Osteocyte (in vitro differentiated cells): Measurements from ENCODE around the gene GEMIN7. TPM values are rescaled to one million over a fixed set of nuclear protein-coding genes. Genes with fewer than 3 reads are reported as not detected.
"Not testable (repeated sequence)": the region's sequence is repeated elsewhere in the genome, so short reads cannot be mapped to it uniquely, and the experiment has no call there.

Experiments
- DNase-seq: peaks from one replicate; pipeline ENCODE4 v3.0.0; 2021; ENCODE audit warnings: mixed read lengths; ENCODE audit not compliant: unreplicated experiment; ENCODE audit errors: extremely low spot score
- H3K27ac Mint-ChIP-seq: one replicate; pipeline ENCODE4 v1.8.0; 2021; ENCODE audit warnings: mild to moderate bottlenecking, mixed read lengths; ENCODE audit not compliant: unreplicated experiment
- H3K27me3 Mint-ChIP-seq: one replicate; pipeline ENCODE4 v1.8.0; 2021; ENCODE audit warnings: mixed read lengths; ENCODE audit not compliant: unreplicated experiment
- H3K36me3 Mint-ChIP-seq: one replicate; pipeline ENCODE4 v1.8.0; 2021; ENCODE audit warnings: mixed read lengths; ENCODE audit not compliant: unreplicated experiment
- H3K4me1 Mint-ChIP-seq: one replicate; pipeline ENCODE4 v1.8.0; 2021; ENCODE audit warnings: mixed read lengths; ENCODE audit not compliant: unreplicated experiment
- H3K4me3 Mint-ChIP-seq: one replicate; pipeline ENCODE4 v1.8.0; 2021; ENCODE audit warnings: mild to moderate bottlenecking, moderate library complexity, mixed read lengths; ENCODE audit not compliant: unreplicated experiment
- H3K9me3 Mint-ChIP-seq: one replicate; pipeline ENCODE4 v1.8.0; 2021; ENCODE audit warnings: mixed read lengths; ENCODE audit not compliant: unreplicated experiment
- CTCF ChIP-seq: fragments of 200-600 bp; sonication (generic); IDR thresholded peaks from 2 replicates; pipeline ENCODE4 v1.5.0; 2021; ENCODE audit warnings: antibody characterized with exemption, mild to moderate bottlenecking, moderate library complexity
- total RNA-seq: library from RNA; stranded (reverse); gene quantifications from 2 replicates; pipeline ENCODE4 v1.2.1, GENCODE V29; 2021

The GEMIN7 gene
- total RNA-seq, 1 donor from 2014 or later, result 25.8 TPM

- TF ChIP-seq CTCF, result no peak
- Mint-ChIP-seq H3K27ac (no peak overlapping the region), H3K4me1 (peaks cover 14% of the 10 kb centered on the region), H3K27me3 (no peaks in the 10 kb centered on the region), H3K4me3 (no peak overlapping the region), H3K36me3 (no peaks in the 10 kb centered on the region), H3K9me3 (no peaks in the 10 kb centered on the region)
- no peak for DNase-seq
Measured at GRCh38 chr19:45115809-45116615, 37.0 kb downstream of the GEMIN7 start.

GRCh38 chr19:45117167-45117594, 38.1 kb downstream of the GEMIN7 start:
- Mint-ChIP-seq H3K4me3 (no peak overlapping the region), H3K9me3 (no peaks in the 10 kb centered on the region), H3K27ac (no peak overlapping the region), H3K4me1 (peaks cover 14% of the 10 kb centered on the region), H3K27me3 (no peaks in the 10 kb centered on the region), H3K36me3 (no peaks in the 10 kb centered on the region)
- DNase-seq, result no peak
- TF ChIP-seq CTCF, result no peak

GRCh38 chr19:45117671-45118070, 38.6 kb downstream of the GEMIN7 start:
- H3K36me3 Mint-ChIP-seq, result no peaks in the 10 kb centered on the region
- no peaks in the 10 kb centered on the region for H3K9me3 Mint-ChIP-seq
- no peak overlapping the region for H3K27ac Mint-ChIP-seq

GRCh38 chr19:45118106-45118505, 39.0 kb downstream of the GEMIN7 start:
- Mint-ChIP-seq H3K36me3 (no peaks in the 10 kb centered on the region), H3K9me3 (no peaks in the 10 kb centered on the region), H3K27me3 (no peaks in the 10 kb centered on the region), H3K27ac (no peak overlapping the region), H3K4me1 (peaks cover 14% of the 10 kb centered on the region), H3K4me3 (no peak overlapping the region)
- DNase-seq, result no peak
- TF ChIP-seq CTCF, result no peak

More at GRCh38 chr19:45117671-45118070, 38.6 kb downstream of the GEMIN7 start:
- no peak for DNase-seq
- no peak for TF ChIP-seq CTCF
- Mint-ChIP-seq H3K4me3 (no peak overlapping the region), H3K4me1 (peaks cover 14% of the 10 kb centered on the region), H3K27me3 (no peaks in the 10 kb centered on the region)

- not testable (repeated sequence) for H3K4me3 Mint-ChIP-seq, DNase-seq, H3K36me3 Mint-ChIP-seq, H3K27me3 Mint-ChIP-seq, H3K27ac Mint-ChIP-seq, H3K9me3 Mint-ChIP-seq
- H3K4me1 Mint-ChIP-seq, result peaks cover 16% of the 10 kb centered on the region
Measured at GRCh38 chr19:45118591-45119355, 39.7 kb downstream of the GEMIN7 start.
